GM19240 (cell line): ENCODE data around the gene VAPA.

Source experiments
- DNase-seq: peaks from one replicate; pipeline ENCODE4 v3.0.0; 2011; ENCODE audit warnings: low spot score; ENCODE audit not compliant: insufficient read length

VAPA gene

GRCh38 chr18:9913526-9914333 is at the start of gene VAPA:
TSS of gene VAPA (plus strand) at chr18:9914016. CDS start at chr18:9914257, 241 bp downstream.
- peak; percentile 83 for DNase-seq

DNA sequence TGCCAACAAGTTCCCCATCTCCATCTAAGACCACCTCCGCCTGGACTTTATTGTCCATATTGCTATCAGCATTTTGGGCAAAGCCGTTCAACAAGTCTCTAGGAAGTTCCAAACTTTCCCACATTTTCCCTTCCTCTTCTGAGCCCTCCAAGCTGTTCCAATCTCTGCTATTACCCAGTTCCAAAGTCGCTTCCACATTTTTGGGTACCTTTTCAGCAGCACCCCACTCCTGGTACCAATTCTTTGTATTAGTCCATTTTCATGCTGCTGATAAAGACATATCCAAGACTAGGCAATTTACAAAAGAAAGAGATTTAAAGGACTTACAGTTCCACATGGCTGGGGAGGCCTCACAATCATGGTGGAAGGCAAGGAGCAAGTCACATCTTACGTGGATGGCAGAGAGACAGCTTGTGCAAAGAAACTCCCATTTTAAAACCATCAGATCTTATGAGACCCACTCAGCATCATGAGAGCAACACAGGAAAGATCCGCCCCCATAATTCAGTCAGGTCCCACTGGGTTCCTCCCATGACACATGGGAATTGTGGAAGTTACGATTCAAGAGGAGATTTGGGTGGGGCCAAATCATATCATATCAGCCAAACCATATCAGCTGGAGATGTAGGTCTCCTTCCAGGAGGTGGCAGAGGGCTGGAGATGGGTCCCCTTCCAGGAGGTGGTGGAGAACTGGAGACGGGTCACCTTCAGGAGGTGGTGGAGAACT is 47.9 kb upstream of the VAPA start:
- DNase-seq: no peak

DNA sequence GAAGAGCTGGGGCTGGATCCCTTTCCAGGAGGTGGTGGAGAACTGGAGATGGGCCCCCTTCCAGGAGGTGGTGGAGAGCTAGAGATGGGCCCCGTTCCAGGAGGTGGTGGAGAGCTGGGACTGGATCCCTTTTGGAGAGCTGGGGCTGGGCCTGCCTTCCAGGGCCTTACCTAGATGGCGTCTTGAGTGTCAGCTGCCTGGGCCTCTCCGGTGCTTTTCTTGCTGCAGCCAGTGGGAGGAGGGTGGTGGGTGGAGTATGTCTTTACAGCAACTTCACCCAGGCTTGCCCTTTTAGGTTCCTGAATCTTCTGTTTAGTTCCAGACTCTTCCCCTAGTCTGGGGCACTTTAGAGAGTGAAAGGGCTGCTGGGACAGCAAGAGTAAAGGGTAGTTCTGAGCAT is 47.2 kb upstream of the VAPA start:
- no peak for DNase-seq

DNA sequence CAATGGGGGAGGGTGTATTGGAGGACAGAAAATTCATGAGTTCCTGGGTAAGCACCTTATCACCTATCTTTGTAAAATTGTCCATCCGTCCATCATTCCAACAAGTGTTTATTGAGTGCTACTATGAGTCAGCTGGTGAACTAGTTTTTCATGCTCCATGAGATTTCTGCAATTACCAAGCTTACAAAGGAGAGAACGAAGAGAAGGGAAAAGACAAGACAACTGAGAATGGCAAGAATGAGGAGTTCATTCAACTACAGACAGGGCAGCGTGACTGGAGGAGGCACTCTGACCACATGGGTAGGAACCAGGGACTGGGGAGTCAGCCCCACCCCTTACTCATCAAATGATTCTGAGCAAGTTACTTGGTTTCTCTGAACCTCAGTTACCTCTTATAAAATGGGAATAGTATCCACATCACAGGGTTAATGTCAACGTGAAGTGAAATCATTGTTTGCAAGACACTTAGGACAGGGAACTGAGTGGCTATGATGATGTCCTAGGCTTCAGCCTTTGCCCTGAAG is 46.7 kb upstream of the VAPA start:
- no peak for DNase-seq

DNA sequence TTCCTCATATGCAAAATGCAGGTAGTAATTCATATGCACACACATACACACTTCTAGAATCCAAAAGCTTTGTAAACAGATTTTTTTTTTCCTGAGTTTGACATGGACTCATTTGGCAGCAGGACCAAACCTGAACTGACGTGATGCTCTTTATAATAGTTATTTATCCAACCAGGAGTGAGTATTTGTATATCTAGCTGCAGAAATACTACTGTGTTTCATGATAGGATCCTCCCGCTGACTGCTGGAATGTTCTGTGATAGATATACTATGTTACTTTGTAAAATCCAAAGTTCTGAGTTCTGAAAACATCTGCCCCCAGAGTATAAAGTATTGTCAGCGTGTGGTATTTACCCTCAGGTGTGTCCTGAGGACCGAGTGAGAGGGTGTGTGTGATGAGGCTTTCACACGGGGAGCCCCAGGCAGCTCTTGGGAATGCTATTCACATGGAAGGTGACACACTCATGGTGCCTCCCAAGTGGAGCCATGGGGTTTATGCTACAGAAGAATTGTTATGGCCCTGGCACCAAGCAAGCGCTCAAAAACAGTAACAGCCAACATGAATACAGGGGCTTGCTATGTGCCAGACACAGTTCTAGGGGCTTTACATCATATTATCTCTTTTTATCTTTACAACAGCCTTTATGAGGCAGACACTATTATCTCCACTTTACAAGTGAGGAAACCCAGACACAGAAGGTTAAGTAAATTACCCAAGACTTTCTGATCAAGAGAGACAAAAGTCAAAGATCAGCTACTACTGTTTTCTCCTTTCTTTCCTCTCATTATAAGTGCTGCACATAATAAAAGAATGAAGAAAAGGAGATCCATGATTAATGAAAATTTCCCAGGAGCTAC is 44.7 kb upstream of the VAPA start:
- DNase-seq: no peak

- no peak for DNase-seq
Observed at GRCh38 chr18:9869715-9870430, 43.9 kb upstream of the VAPA start.

DNA sequence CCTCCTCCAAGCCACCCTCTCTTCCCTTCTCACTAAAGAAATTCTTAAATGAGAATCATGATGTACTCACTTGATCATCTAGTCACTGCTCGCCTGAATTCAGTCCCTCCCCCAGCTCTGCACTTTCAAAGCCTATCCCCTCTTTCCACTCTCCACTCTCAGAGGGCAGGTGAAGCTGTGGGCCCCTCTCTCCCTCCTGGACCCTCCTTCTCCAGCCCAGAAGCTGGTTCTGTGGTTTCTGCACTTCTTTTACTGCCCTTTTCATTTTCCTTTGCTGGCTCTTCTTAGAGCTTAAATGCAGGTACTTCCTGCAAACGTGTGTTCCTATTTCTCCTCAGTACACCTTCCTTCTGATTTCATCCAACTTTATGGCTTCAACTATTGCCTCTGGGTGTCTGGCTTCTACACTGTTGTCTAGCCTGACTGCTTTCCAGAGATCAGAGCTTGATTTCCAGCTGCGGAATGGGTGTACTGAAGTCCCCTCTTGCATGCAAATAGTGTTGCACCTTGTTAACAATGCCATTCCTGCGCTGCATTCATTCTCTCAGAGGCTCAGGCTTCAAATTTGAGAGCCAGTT is 43.3 kb upstream of the VAPA start:
- no peak for DNase-seq

DNA sequence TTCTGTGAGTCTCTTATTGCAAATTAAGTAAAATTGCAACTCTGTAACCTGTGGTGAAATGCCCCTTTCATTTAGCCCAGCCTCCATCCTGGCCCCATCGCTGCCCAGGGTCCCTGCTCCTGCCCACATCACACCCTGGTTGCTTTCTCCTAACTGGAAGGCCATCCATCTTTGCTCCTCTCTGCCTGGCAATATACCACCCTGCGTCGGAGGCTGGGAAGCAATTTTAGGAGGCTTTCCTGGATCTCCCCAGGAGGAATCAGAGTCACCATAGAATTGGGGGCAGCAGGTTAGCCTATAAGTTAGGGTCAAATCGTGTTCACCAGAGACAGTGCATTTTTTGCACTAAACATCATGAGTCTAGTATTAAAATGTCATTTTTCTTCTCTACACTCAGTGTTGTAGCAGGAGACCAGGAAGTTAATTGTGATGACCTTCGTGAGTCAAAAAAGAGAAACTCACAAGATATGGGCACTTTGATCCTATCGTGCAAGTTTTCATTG is 42.5 kb upstream of the VAPA start:
- DNase-seq: no peak

GRCh38 chr18:9872823-9873222 is 41.0 kb upstream of the VAPA start:
- no peak for DNase-seq

GRCh38 chr18:9874728-9875127 is 39.1 kb upstream of the VAPA start:
- no peak for DNase-seq

- DNase-seq: no peak
Observed at GRCh38 chr18:9876212-9876866, 37.5 kb upstream of the VAPA start.

DNA sequence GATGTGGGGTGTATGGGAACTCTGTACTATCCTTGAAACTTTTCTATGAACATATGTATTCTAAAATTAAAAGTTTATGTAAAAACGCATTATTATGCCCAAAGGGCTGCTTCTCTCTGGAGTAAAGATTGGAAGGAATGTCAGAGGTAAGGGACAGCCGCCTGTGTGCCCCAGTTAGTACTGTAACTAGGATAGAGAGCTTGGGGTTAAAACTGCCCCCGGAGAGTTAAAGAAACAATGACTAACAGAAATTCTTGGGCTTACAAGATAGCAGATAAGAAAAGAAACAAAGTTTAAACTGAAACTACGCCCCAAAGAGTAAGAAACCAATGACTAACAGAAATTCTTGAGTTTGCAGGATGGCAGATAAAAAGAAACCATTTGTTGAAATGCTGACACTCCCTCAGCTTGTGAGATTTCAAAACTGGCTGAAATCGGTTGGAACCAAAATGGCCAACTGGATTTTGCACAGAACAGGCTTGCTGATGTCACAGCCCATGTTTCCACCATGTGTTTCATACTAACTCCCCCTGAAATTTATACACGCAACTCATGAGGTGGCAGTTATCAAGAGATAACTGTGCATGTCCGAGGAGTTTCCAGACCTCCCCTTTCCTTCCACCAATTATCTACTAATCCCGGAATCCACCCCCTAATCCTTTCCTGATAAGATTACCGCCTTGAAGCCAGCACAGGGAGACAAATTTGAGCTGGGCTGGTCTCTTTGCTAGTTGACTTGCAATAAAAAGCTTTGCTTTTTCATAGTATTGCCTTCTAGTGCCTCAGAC is 36.8 kb upstream of the VAPA start:
- no peak for DNase-seq

GRCh38 chr18:9877655-9878014 is 36.2 kb upstream of the VAPA start:
- DNase-seq: no peak

DNA sequence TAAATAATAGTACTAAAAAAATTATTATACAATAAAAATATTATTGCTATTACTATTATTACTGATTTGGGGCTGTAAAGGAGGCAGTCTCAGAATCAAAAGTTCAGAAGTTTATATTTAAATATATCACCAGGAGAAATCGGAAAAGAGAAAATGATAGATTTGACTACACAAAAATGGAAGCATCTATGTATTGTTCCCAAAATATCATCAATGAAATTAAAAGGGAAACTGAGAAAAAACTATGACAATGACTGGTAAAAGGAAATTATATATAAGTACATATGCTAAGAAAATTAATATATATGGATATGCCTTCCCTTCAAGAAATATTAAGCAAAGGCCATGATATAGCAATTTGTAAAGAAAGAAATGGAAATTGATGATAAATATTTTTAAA is 35.7 kb upstream of the VAPA start:
- no peak for DNase-seq

DNA sequence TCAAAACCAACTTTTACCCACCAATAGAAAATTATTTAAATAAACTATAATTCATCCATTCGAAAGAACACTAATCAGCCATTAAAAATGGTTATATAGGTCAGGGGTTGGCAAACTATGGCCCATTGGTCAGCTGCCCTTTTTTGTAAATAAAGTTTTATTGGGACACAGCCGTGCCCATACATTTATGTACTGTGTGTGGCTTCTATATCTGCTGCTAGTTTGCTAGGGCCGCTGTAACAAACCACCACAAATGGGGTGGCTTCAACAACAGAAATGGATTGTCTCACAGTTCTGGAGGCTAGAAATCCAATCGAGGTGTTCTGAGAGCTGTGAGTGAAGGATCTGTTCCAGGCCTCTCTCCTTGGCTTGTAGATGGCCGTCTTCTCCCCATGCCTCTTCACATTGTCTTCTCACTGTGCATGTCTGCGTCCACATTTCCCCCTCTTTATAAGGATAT is 35.0 kb upstream of the VAPA start:
- no peak for DNase-seq

DNA sequence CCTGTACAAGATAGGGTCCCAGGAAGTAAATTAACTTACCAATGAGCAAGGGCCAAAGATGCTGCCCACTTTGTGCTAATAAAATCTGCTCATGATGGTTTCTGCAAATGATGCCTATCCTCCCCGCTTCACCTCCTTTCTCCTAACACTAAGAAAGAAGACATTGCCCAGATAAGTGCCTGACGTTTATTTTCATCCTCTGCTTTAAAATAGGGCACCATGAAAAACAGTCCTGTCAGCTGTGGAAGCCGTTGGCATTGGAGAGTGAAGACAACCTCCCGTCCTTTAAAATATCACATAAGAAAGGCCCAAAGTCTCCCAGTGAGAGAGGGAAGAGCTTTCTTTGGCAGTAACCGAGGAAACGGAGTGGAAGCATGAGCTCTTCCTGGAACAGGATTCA is 29.7 kb upstream of the VAPA start:
- no peak for DNase-seq

GRCh38 chr18:9884532-9885140 is 29.2 kb upstream of the VAPA start:
- DNase-seq: no peak

DNA sequence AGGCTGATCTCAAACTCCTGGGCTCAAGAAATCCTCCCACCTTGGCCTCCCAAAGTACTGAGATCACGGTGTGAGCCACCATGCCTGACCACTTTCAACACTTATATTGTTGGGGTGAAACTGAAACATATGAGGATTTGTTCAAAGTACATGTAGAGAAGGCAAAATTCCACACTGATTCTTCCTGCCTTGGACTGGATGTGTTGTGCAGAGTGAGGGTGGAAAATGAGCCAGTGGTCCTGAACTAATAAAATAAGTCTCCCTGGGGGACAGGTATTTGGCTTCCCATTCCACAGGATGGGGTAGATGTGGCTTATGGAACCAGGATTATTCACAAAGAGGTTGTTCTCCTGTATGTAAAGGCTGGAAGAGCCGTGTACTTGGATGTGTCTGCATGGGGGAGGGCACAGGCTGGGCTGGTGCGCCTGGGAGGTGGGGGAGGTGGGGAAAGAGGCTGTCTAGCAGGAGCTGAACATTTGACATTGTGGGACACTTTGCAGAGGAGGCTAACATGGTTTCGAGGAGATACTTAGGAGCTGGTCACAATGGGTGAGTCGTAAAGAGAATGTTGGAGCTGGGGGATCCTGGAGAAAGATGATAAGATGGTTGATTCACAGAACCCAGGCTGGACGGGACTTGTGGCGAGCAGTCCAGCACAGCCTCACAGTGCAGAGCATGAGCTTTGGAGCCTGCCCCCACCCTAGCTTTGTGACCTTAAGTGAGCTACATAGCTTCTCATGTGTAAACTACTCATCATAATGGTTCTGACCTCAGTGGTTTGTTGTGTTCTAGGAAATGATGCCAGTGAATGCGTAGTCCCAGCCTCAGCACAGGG is 28.4 kb upstream of the VAPA start, which contains the start of gene TXNDC2:
TXNDC2 (plus strand) TSS at position 804 of the 835 bp plus-strand sequence. CDS start 708 bp downstream, outside the sequence.
- DNase-seq: no peak
